ENCODE results near the gene ANKS6. TPM values are rescaled to one million over a fixed set of nuclear protein-coding genes. Genes with fewer than 3 reads are reported as not detected.

The ANKS6 gene
- total RNA-seq, 1 donor from 2014 or later, result 10.9 TPM

- no peaks in the 10 kb centered on the region for H3K4me1 Mint-ChIP-seq (ENCODE audit: low read depth)
Observed at GRCh38 chr9:98784831-98785806, 11.2 kb downstream of the ANKS6 start.

GRCh38 chr9:98783518-98784226, 12.7 kb downstream of the ANKS6 start:
- no peaks in the 10 kb centered on the region for H3K9me3 Mint-ChIP-seq
- H3K4me1 Mint-ChIP-seq (ENCODE audit: low read depth), result no peaks in the 10 kb centered on the region
- H3K36me3 Mint-ChIP-seq (ENCODE audit: low read depth), result no peaks in the 10 kb centered on the region
- no peak overlapping the region for H3K27ac Mint-ChIP-seq
- intact Hi-C loops (cut with micrococcal nuclease), result no loop called here
- no peak overlapping the region for H3K4me3 Mint-ChIP-seq (ENCODE audit: low read depth)
- DNase-seq (ENCODE audit: low spot score), result peak; percentile 0
- no peaks in the 10 kb centered on the region for H3K27me3 Mint-ChIP-seq (ENCODE audit: low read depth)

More at GRCh38 chr9:98784831-98785806, 11.2 kb downstream of the ANKS6 start:
- intact Hi-C loops (cut with micrococcal nuclease), result no loop called here
- no peak for DNase-seq (ENCODE audit: low spot score)
- H3K4me3 Mint-ChIP-seq (ENCODE audit: low read depth), result no peak overlapping the region
- no peaks in the 10 kb centered on the region for H3K9me3 Mint-ChIP-seq
- H3K36me3 Mint-ChIP-seq (ENCODE audit: low read depth), result no peaks in the 10 kb centered on the region
- no peaks in the 10 kb centered on the region for H3K27me3 Mint-ChIP-seq (ENCODE audit: low read depth)
- no peak overlapping the region for H3K27ac Mint-ChIP-seq

GRCh38 chr9:98781588-98782383, 14.6 kb downstream of the ANKS6 start:
- Mint-ChIP-seq H3K9me3 (no peaks in the 10 kb centered on the region), H3K36me3 (ENCODE audit: low read depth) (no peaks in the 10 kb centered on the region), H3K4me3 (ENCODE audit: low read depth) (no peak overlapping the region), H3K27ac (no peak overlapping the region), H3K27me3 (ENCODE audit: low read depth) (no peaks in the 10 kb centered on the region), H3K4me1 (ENCODE audit: low read depth) (no peaks in the 10 kb centered on the region)
- intact Hi-C loops (cut with micrococcal nuclease), result no loop called here
- peak; percentile 1 for DNase-seq (ENCODE audit: low spot score)

GRCh38 chr9:98780059-98780749, 16.2 kb downstream of the ANKS6 start:
- H3K9me3 Mint-ChIP-seq, result no peaks in the 10 kb centered on the region
- H3K4me3 Mint-ChIP-seq (ENCODE audit: low read depth), result no peak overlapping the region

GRCh38 chr9:98778711-98779530, 17.4 kb downstream of the ANKS6 start:
- Mint-ChIP-seq H3K36me3 (ENCODE audit: low read depth) (no peaks in the 10 kb centered on the region), H3K4me1 (ENCODE audit: low read depth) (no peaks in the 10 kb centered on the region), H3K9me3 (no peaks in the 10 kb centered on the region), H3K27ac (no peak overlapping the region), H3K27me3 (ENCODE audit: low read depth) (no peaks in the 10 kb centered on the region), H3K4me3 (ENCODE audit: low read depth) (no peak overlapping the region)
- DNase-seq (ENCODE audit: low spot score), result no peak
- intact Hi-C loops (cut with micrococcal nuclease), result no loop called here

More at GRCh38 chr9:98780059-98780749, 16.2 kb downstream of the ANKS6 start:
- H3K27ac Mint-ChIP-seq, result no peak overlapping the region
- intact Hi-C loops (cut with micrococcal nuclease), result no loop called here
- no peaks in the 10 kb centered on the region for H3K36me3 Mint-ChIP-seq (ENCODE audit: low read depth)
- no peaks in the 10 kb centered on the region for H3K27me3 Mint-ChIP-seq (ENCODE audit: low read depth)
- no peaks in the 10 kb centered on the region for H3K4me1 Mint-ChIP-seq (ENCODE audit: low read depth)
- DNase-seq (ENCODE audit: low spot score), result no peak

GRCh38 chr9:98778251-98778650, 18.1 kb downstream of the ANKS6 start:
- Mint-ChIP-seq H3K27me3 (ENCODE audit: low read depth) (no peaks in the 10 kb centered on the region), H3K36me3 (ENCODE audit: low read depth) (no peaks in the 10 kb centered on the region), H3K4me1 (ENCODE audit: low read depth) (no peaks in the 10 kb centered on the region), H3K9me3 (no peaks in the 10 kb centered on the region), H3K4me3 (ENCODE audit: low read depth) (no peak overlapping the region), H3K27ac (no peak overlapping the region)
- no peak for DNase-seq (ENCODE audit: low spot score)
- intact Hi-C loops (cut with micrococcal nuclease), result no loop called here

GRCh38 chr9:98777618-98778017, 18.7 kb downstream of the ANKS6 start:
- Mint-ChIP-seq H3K4me3 (ENCODE audit: low read depth) (no peak overlapping the region), H3K4me1 (ENCODE audit: low read depth) (no peaks in the 10 kb centered on the region), H3K27ac (no peak overlapping the region), H3K36me3 (ENCODE audit: low read depth) (no peaks in the 10 kb centered on the region), H3K9me3 (no peaks in the 10 kb centered on the region), H3K27me3 (ENCODE audit: low read depth) (no peaks in the 10 kb centered on the region)
- no peak for DNase-seq (ENCODE audit: low spot score)
- intact Hi-C loops (cut with micrococcal nuclease), result no loop called here

- Mint-ChIP-seq H3K4me1 (ENCODE audit: low read depth) (no peaks in the 10 kb centered on the region), H3K36me3 (ENCODE audit: low read depth) (no peaks in the 10 kb centered on the region), H3K27ac (no peak overlapping the region), H3K27me3 (ENCODE audit: low read depth) (no peaks in the 10 kb centered on the region), H3K4me3 (ENCODE audit: low read depth) (no peak overlapping the region), H3K9me3 (no peaks in the 10 kb centered on the region)
- intact Hi-C loops (cut with micrococcal nuclease), result loop anchor here (1.0 kb wide), 1 partner anchor 461 kb away; no protein-coding TSS in a partner anchor
- DNase-seq (ENCODE audit: low spot score), result no peak
Observed at GRCh38 chr9:98775831-98776441, 20.4 kb downstream of the ANKS6 start.

GRCh38 chr9:98774746-98775145, 21.6 kb downstream of the ANKS6 start:
- no peak overlapping the region for H3K4me3 Mint-ChIP-seq (ENCODE audit: low read depth)
- intact Hi-C loops (cut with micrococcal nuclease), result loop anchor here (5.0 kb wide), 1 partner anchor 237 kb away; no protein-coding TSS in a partner anchor
- H3K9me3 Mint-ChIP-seq, result no peaks in the 10 kb centered on the region
- no peaks in the 10 kb centered on the region for H3K27me3 Mint-ChIP-seq (ENCODE audit: low read depth)
- no peaks in the 10 kb centered on the region for H3K36me3 Mint-ChIP-seq (ENCODE audit: low read depth)
- no peak overlapping the region for H3K27ac Mint-ChIP-seq
- no peaks in the 10 kb centered on the region for H3K4me1 Mint-ChIP-seq (ENCODE audit: low read depth)
- no peak for DNase-seq (ENCODE audit: low spot score)

GRCh38 chr9:98773721-98774120, 22.6 kb downstream of the ANKS6 start:
- Mint-ChIP-seq H3K36me3 (ENCODE audit: low read depth) (no peaks in the 10 kb centered on the region), H3K27me3 (ENCODE audit: low read depth) (no peaks in the 10 kb centered on the region), H3K27ac (no peak overlapping the region), H3K4me3 (ENCODE audit: low read depth) (no peak overlapping the region), H3K4me1 (ENCODE audit: low read depth) (no peaks in the 10 kb centered on the region), H3K9me3 (no peaks in the 10 kb centered on the region)
- DNase-seq (ENCODE audit: low spot score), result no peak
- intact Hi-C loops (cut with micrococcal nuclease), result loop anchor here (5.0 kb wide), 1 partner anchor 236 kb away; no protein-coding TSS in a partner anchor

All from activated T-helper 2 cell treated with anti-CD3 and anti-CD28 coated beads, Interferon-gamma antibody, Interleukin-2, Interleukin-4, amounts not matched to agents 10 μg/mL and 5 μg/mL and 100 μg/mL, durations not matched to agents 14 hours and 24 hours and 36 hours (primary cell).